ENCODE results near the gene PCDH9.

DNA sequence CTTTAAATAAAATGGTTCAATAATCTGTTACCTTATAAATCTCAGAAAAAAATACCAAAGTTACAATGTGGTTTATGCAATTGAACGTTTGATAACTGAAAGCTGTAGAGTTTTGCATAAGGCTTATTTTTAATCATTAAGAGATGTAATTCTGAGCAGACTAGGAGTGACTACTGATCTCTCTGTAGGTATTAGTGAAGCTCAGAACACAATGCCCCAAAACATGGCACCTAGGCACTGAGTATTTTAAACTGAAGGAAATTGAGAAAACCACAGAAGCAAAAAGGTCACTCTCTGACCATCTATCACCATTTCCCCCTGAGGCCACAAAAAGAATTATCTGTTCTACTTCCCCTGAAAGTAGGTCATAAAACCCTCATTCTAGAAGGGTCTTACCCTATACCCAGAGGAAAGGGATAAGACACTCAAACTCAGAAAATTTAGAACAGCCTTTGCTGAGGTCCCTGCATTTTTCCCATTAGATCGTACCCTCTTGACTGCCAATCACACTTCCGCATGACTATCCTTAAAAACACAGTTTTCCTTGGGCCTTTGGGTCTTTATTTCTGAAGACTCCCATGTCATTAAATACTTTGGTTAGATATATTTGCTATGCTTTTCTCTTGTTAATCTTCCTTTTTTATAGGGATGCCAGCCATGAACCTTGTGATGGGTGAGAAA lies 158.1 kb downstream of the PCDH9 start:
- TF ChIP-seq, protein P1, sequence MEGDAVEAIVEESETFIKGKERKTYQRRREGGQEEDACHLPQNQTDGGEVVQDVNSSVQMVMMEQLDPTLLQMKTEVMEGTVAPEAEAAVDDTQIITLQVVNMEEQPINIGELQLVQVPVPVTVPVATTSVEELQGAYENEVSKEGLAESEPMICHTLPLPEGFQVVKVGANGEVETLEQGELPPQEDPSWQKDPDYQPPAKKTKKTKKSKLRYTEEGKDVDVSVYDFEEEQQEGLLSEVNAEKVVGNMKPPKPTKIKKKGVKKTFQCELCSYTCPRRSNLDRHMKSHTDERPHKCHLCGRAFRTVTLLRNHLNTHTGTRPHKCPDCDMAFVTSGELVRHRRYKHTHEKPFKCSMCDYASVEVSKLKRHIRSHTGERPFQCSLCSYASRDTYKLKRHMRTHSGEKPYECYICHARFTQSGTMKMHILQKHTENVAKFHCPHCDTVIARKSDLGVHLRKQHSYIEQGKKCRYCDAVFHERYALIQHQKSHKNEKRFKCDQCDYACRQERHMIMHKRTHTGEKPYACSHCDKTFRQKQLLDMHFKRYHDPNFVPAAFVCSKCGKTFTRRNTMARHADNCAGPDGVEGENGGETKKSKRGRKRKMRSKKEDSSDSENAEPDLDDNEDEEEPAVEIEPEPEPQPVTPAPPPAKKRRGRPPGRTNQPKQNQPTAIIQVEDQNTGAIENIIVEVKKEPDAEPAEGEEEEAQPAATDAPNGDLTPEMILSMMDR (IDR thresholded peaks at IDR 0.05) = no peak
- no peak for TF ChIP-seq RAD21 (IDR thresholded peaks at IDR 0.05; ENCODE audit: low read length)
- no peak for TF ChIP-seq GABPA (IDR thresholded peaks at IDR 0.05; ENCODE audit: low read depth)
- no peak for TF ChIP-seq SMC3 (IDR thresholded peaks at IDR 0.05; ENCODE audit: low read depth, low read length)
- no peak for TF ChIP-seq MEF2A (IDR thresholded peaks at IDR 0.05; ENCODE audit: borderline replicate concordance, low read depth)
- no peak for TF ChIP-seq JUND (IDR thresholded peaks at IDR 0.05)
- no peak for TF ChIP-seq EZH2phosphoT487 (IDR thresholded peaks at IDR 0.05; ENCODE audit: borderline replicate concordance, low read depth)
- TF ChIP-seq POLR2AphosphoS5 (IDR thresholded peaks at IDR 0.05; ENCODE audit: low read depth, low read length) = no peak

Measured in SK-N-SH (cell line).